A549 (cell line): ENCODE results near the gene KLHL22. TPM values are rescaled to one million over a fixed set of nuclear protein-coding genes. Genes with fewer than 3 reads are reported as not detected.

ENCODE experiments used
- ATAC-seq, 2 experiments: fragments of 200-7000 bp in 1 of 2; fragments of >200 bp in 1 of 2; cut with Nextera tagmentation in 1 of 2; cut with Tn5 transposase in 1 of 2; 3 replicates each; pipeline versions ENCODE4 v1.8.0 to v1.9.1; 2018 to 2020; ENCODE audit warnings: mild to moderate bottlenecking in 1 of 2, moderate library complexity in 1 of 2
- CTCF ChIA-PET: fragments of 300-600 bp; sonication (Branson Sonifier 250); formaldehyde crosslinking; extraction: SDS; loops from one replicate; lab custom pipeline; 2021; ENCODE audit warnings: antibody characterized with exemption, inconsistent platforms; lab: Yijun Ruan, JAX
- POLR2A ChIA-PET: fragments of 350-600 bp; formaldehyde crosslinking; extraction: SDS; loops from one replicate; lab custom pipeline; 2021; ENCODE audit warnings: antibody characterized with exemption, inconsistent platforms; lab: Yijun Ruan, JAX
- DNase-seq, 2 experiments: peaks; one replicate each; pipeline versions ENCODE4 v3.0.0 to v3.0.0-alpha.2; 2011 to 2016; ENCODE audit warnings: low read depth in 1 of 2, low spot score in 1 of 2
- FAIRE-seq: peaks from 2 replicates; lab custom pipeline; 2011; peaks lifted over from hg19 to GRCh38; lab: Jason Lieb, UNC
- H3K27ac ChIP-seq, 2 experiments: fragments of >200 bp; sonication (Bioruptor Twin); formaldehyde crosslinking; 3 replicates each; pipeline ENCODE4 v1.5.1; 2016 to 2017
- H3K4me1 ChIP-seq: fragments of >200 bp; sonication (Bioruptor Twin); formaldehyde crosslinking; 3 replicates; pipeline ENCODE4 v1.6.1; 2016
- H3K4me2 ChIP-seq: fragments of >200 bp; sonication (Bioruptor Twin); formaldehyde crosslinking; 3 replicates; pipeline ENCODE4 v1.6.1; 2016
- H3K4me3 ChIP-seq: fragments of >200 bp; sonication (Bioruptor Twin); formaldehyde crosslinking; 3 replicates; pipeline ENCODE4 v1.5.1; 2016
- H3K9me3 ChIP-seq: fragments of >200 bp; sonication (Bioruptor Twin); formaldehyde crosslinking; 3 replicates; pipeline ENCODE4 v1.6.1; 2016
- E2F6 ChIP-seq: IDR thresholded peaks from 2 replicates; pipeline ENCODE4 v1.6.1; 2012; ENCODE audit warnings: low read depth, borderline replicate concordance
- EHMT2 ChIP-seq: fragments of 200-600 bp; sonication (generic); IDR thresholded peaks from 2 replicates; pipeline ENCODE4 v1.6.1; 2016; ENCODE audit warnings: antibody characterized with exemption, low read depth, mild to moderate bottlenecking, moderate library complexity
- ELK1 ChIP-seq: fragments of 150-350 bp; IDR thresholded peaks from 2 replicates; pipeline ENCODE4 v1.6.1; 2014; ENCODE audit warnings: low read depth, mild to moderate bottlenecking, low read length
- ESRRA ChIP-seq: fragments of 150-350 bp; IDR thresholded peaks from 2 replicates; pipeline ENCODE4 v1.6.1; 2014; ENCODE audit warnings: mild to moderate bottlenecking, low read length, borderline replicate concordance
- HES2 ChIP-seq: fragments of >200 bp; sonication (Bioruptor Twin); formaldehyde crosslinking; IDR thresholded peaks from 2 replicates; pipeline ENCODE4 v1.6.1; 2016
- HEYL ChIP-seq: fragments of 250-450 bp; sonication (Bioruptor Pico); IDR thresholded peaks from 2 replicates; pipeline ENCODE4 v1.8.0; 2021; ENCODE audit warnings: mild to moderate bottlenecking, moderate library complexity
- HMGXB4 ChIP-seq: fragments of 250-450 bp; sonication (Bioruptor Pico); IDR thresholded peaks from 2 replicates; pipeline ENCODE4 v1.5.0; 2021; ENCODE audit warnings: mild to moderate bottlenecking, moderate library complexity, borderline replicate concordance
- HOXB5 ChIP-seq: fragments of 250-450 bp; sonication (Bioruptor Pico); IDR thresholded peaks from 2 replicates; pipeline ENCODE4 v1.5.0; 2020; ENCODE audit warnings: mild to moderate bottlenecking, moderate library complexity
- JUN ChIP-seq, 2 experiments: fragments of >200 bp; sonication (Bioruptor Twin); formaldehyde crosslinking; IDR thresholded peaks; 2 replicates in 1 of 2; 3 replicates in 1 of 2; pipeline ENCODE4 v1.6.1; 2016 to 2017
- KDM5A ChIP-seq: fragments of 200-600 bp; sonication (generic); IDR thresholded peaks from 2 replicates; pipeline ENCODE4 v1.6.1; 2016; ENCODE audit warnings: antibody characterized with exemption, mild to moderate bottlenecking
- MAX ChIP-seq: IDR thresholded peaks from 2 replicates; pipeline ENCODE4 v1.6.1; 2012
- NPAS2 ChIP-seq: fragments of 250-450 bp; sonication (Bioruptor Pico); IDR thresholded peaks from 2 replicates; pipeline ENCODE4 v1.8.0; 2022; ENCODE audit warnings: mild to moderate bottlenecking, moderate library complexity, borderline replicate concordance
- PBX3 ChIP-seq: IDR thresholded peaks from 2 replicates; pipeline ENCODE4 v1.6.1; 2012
- POLR2A ChIP-seq: IDR thresholded peaks from 2 replicates; pipeline ENCODE4 v1.6.1; 2012; ENCODE audit warnings: mild to moderate bottlenecking, low read length
- RCOR1 ChIP-seq: fragments of 150-350 bp; IDR thresholded peaks from 2 replicates; pipeline ENCODE4 v1.6.1; 2014; ENCODE audit warnings: antibody characterized with exemption, low read length, low read depth
- REST ChIP-seq: fragments of 200-600 bp; sonication (generic); IDR thresholded peaks from 2 replicates; pipeline ENCODE4 v1.6.1; 2016; ENCODE audit warnings: antibody characterized with exemption, mild to moderate bottlenecking, moderate library complexity
- RNF2 ChIP-seq: fragments of 200-600 bp; sonication (generic); IDR thresholded peaks from 2 replicates; pipeline ENCODE4 v1.6.1; 2016; ENCODE audit warnings: low read depth, mild to moderate bottlenecking, antibody characterized with exemption, moderate library complexity, borderline replicate concordance
- TFCP2L1 ChIP-seq: fragments of 250-450 bp; sonication (Bioruptor Pico); IDR thresholded peaks from 2 replicates; pipeline ENCODE4 v1.5.0; 2021; ENCODE audit warnings: mild to moderate bottlenecking
- USF2 ChIP-seq: fragments of 450-650 bp; IDR thresholded peaks from 2 replicates; pipeline ENCODE4 v1.6.1; 2014; ENCODE audit warnings: antibody characterized with exemption
- ZSCAN20 ChIP-seq: fragments of 250-450 bp; sonication (Bioruptor Pico); IDR thresholded peaks from 2 replicates; pipeline ENCODE4 v1.8.0; 2022; ENCODE audit warnings: mild to moderate bottlenecking, moderate library complexity
- WGBS: methylation state at CpG from one replicate; pipeline ENCODE4 v1.1.6; 2017; ENCODE audit errors: missing lambda C conversion rate; 5-methylcytosine and 5-hydroxymethylcytosine counted together
- polyA plus RNA-seq, 4 experiments: library from polyadenylated mRNA; depleted of rRNA in 3 of 4; stranded (reverse); fragments of >200 nt; fragmentation: RNase III in 1 of 4; extraction: RNeasy Plus Mini Kit Qiagen cat#74134 plus additional on column Dnase treatment in 1 of 4; gene quantifications; 2 replicates in 3 of 4; 3 replicates in 1 of 4; pipeline ENCODE4 v1.2.3, GENCODE V29; 2011 to 2017

The KLHL22 gene
- polyA plus RNA-seq, 2 of the 4 experiments (the other 2 are of a cell fraction) = 11.7 TPM

GRCh38 chr22:20420157-20420842 lies 75.3 kb downstream of the KLHL22 start:
- H3K4me2 ChIP-seq = no peak overlapping the region
- FAIRE-seq (no peak), ATAC-seq (no peak), DNase-seq (no peak)
- ChIA-PET CTCF (no interaction called here), POLR2A (no interaction called here)
- H3K4me1 ChIP-seq = no peaks in the 10 kb centered on the region
- WGBS = 91% methylated on average over 11 of the region's 11 CpGs
- TF ChIP-seq RNF2 = no peak
- TF ChIP-seq HOXB5 (CRISPR knock-in tag) = no peak
- TF ChIP-seq PBX3 = no peak
- TF ChIP-seq E2F6 = no peak
- no peak for TF ChIP-seq ZSCAN20
- TF ChIP-seq ELK1 = no peak
- no peak for TF ChIP-seq USF2
- TF ChIP-seq ESRRA = no peak
- TF ChIP-seq KDM5A = no peak
- no peak for TF ChIP-seq POLR2A
- no peak for TF ChIP-seq HES2
- no peak for TF ChIP-seq NPAS2
- no peak for TF ChIP-seq RCOR1
- TF ChIP-seq TFCP2L1 (CRISPR knock-in tag) = no peak
- no peak for TF ChIP-seq JUN (IDR thresholded peaks at IDR 0.05)
- TF ChIP-seq HMGXB4 = no peak
- no peak for TF ChIP-seq HEYL (CRISPR knock-in tag)
- no peak for TF ChIP-seq REST
- TF ChIP-seq EHMT2 = no peak
- TF ChIP-seq MAX = no peak
- no peak overlapping the region for H3K4me3 ChIP-seq
- no peak overlapping the region for H3K27ac ChIP-seq
- no peaks in the 10 kb centered on the region for H3K9me3 ChIP-seq
